ENCODE data around the gene SAPCD2. TPM values are rescaled to one million over a fixed set of nuclear protein-coding genes. Genes with fewer than 3 reads are reported as not detected.

SAPCD2 gene
- total and polyA plus RNA-seq, 2 of the 8 experiments (the other 6 are each of a cell fraction or from before 2014, with no cell fraction given): 12.7 to 32.1 TPM

DNA sequence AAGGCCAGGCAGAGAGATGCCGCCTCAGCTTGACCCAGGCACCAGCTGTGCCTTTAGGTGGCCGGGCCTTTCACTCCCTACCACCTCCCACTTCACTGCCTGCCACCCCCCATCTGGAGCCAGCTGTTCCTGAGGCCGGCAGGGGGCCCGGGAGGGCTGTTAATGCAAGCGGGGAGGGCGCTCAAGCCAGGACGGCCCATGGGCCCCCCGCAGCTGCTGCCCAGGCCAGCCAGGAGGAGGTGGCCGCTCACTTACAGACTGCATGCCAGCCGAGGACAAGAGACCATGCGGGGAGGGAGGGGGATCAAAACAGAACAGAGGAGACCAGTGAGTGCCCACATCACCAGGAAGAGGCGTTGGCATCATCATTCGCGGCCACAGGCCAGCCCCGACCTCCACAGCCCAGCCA, 46.8 kb downstream of the SAPCD2 start:
- H2BK5ac ChIP-seq (ENCODE audit: low read depth, low read length): 0 out of 2 replicates have a peak overlapping the region, but pooled peaks have one; percentile 5
- no peak overlapping the region for H4K8ac ChIP-seq (ENCODE audit: extremely low read depth, insufficient read depth, low read length)
- no peak overlapping the region for H4K91ac ChIP-seq (replicated peaks; ENCODE audit: insufficient read length, low read length)
- FAIRE-seq (no peak), DNase-seq (ENCODE audit: low read depth in 1 of 2, low spot score in 2 of 2) (no peak)
- TF ChIP-seq JUND (IDR thresholded peaks at IDR 0.05; ENCODE audit: low read length) (no peak), NANOG (IDR thresholded peaks at IDR 0.05; ENCODE audit: insufficient read depth, low read depth, low read length, poor library complexity, severe bottlenecking) (no peak)
- no peak overlapping the region for H3K56ac ChIP-seq (replicated peaks; ENCODE audit: insufficient read length, low read depth, low read length)
- no peak overlapping the region for H3K4ac ChIP-seq (replicated peaks; ENCODE audit: insufficient read length, low read depth, low read length)
- peaks cover 1 to 18% (median 12%) of the 10 kb centered on the region in 4 experiments; a peak in 6 of 7 replicates for H3K27me3 ChIP-seq (replicated peaks in 1 of 4; ENCODE audit: control insufficient read depth in 3 of 4, extremely low read depth in 1 of 4, insufficient read depth in 3 of 4, low read length in 3 of 4)
- H3K36me3 ChIP-seq (ENCODE audit: control insufficient read depth in 2 of 4, insufficient read depth in 4 of 4, low read length in 3 of 4): no peaks in the 10 kb centered on the region
- 90% methylated on average over 15 of the region's 15 CpGs; no CpG with 5 or more reads in 1 of the 2 experiments for WGBS, 2 experiments (ENCODE audit: extremely low coverage in 1 of 2, insufficient coverage in 1 of 2, insufficient read length in 1 of 2, insufficient replicate concordance in 2 of 2, low coverage in 1 of 2, low lambda C conversion rate in 2 of 2, missing lambda C conversion rate in 1 of 2)
- no peaks in the 10 kb centered on the region for H3K79me2 ChIP-seq (ENCODE audit: control insufficient read depth in 1 of 2, insufficient read depth in 2 of 2, low read length in 2 of 2)
- no peak overlapping the region for H4K5ac ChIP-seq (ENCODE audit: insufficient read length, low read depth, low read length)
- H3K4me1 ChIP-seq (replicated peaks in 1 of 4; ENCODE audit: control insufficient read depth in 3 of 4, insufficient read depth in 4 of 4, low read length in 3 of 4): peaks cover 0 to 9% (median 6%) of the 10 kb centered on the region in 4 experiments; a peak in 5 of 7 replicates
- no peak overlapping the region for H2BK20ac ChIP-seq (ENCODE audit: low read length)
- H3K9ac ChIP-seq (replicated peaks in 1 of 4; ENCODE audit: extremely low read depth in 1 of 4, low read depth in 3 of 4, low read length in 3 of 4): no peak overlapping the region
- no peak overlapping the region for H3K4me2 ChIP-seq (ENCODE audit: insufficient read depth in 1 of 2, low read depth in 2 of 2, low read length in 2 of 2)
- H2AK5ac ChIP-seq (ENCODE audit: low read depth, low read length): no peak overlapping the region
- H3K79me1 ChIP-seq (ENCODE audit: low read depth, low read length): no peaks in the 10 kb centered on the region
- H3K27ac ChIP-seq (ENCODE audit: low read depth, low read length): no peak overlapping the region
- no peak overlapping the region for H2BK15ac ChIP-seq (ENCODE audit: low read length)
- no peak overlapping the region for H3K4me3 ChIP-seq (ENCODE audit: extremely low read depth in 1 of 4, insufficient read depth in 2 of 4, low read depth in 3 of 4, low read length in 4 of 4)
- no peak overlapping the region for H2BK120ac ChIP-seq (replicated peaks; ENCODE audit: low read depth, low read length)
- no peak overlapping the region for H2BK12ac ChIP-seq (ENCODE audit: low read depth, low read length)
- no peaks in the 10 kb centered on the region for H3K9me3 ChIP-seq (ENCODE audit: insufficient read depth in 2 of 2, low read depth in 1 of 2, low read length in 1 of 2)
- H3K23me2 ChIP-seq (ENCODE audit: low read depth, low read length): peaks cover 3% of the 10 kb centered on the region; the same call in 1 of the 2 replicates
- H3K14ac ChIP-seq (ENCODE audit: insufficient read length): no peak overlapping the region
- peaks cover 0 to 8% of the 10 kb centered on the region in 2 experiments for H4K20me1 ChIP-seq (replicated peaks in 1 of 2; ENCODE audit: control insufficient read depth in 1 of 2, insufficient read depth in 2 of 2, low read length in 2 of 2)
- H3K23ac ChIP-seq (ENCODE audit: insufficient read length): no peak overlapping the region
- H2AFZ ChIP-seq (ENCODE audit: low read length): no peak overlapping the region
- CTCF ChIA-PET (ENCODE audit: partially characterized antibody): interaction anchor here (0.8 to 4.7 kb wide), 4 partner anchors 12 to 76 kb away, joined by 4 to 21 read pairs (median 6); partner anchors contain the start of gene PTGDS
- POLR2A ChIA-PET (ENCODE audit: partially characterized antibody): interaction anchor here (0.5 kb wide), 1 partner anchor 58 kb away, joined by 3 read pairs; no protein-coding TSS in a partner anchor
- no peak overlapping the region for H3K18ac ChIP-seq (ENCODE audit: extremely low read depth, low read length)
